K562 (cell line): ENCODE results near the gene GPRIN1. TPM values are rescaled to one million over a fixed set of nuclear protein-coding genes. Genes with fewer than 3 reads are reported as not detected.

ENCODE experiments used
- ARID1B ChIP-seq: fragments of 450-650 bp; IDR thresholded peaks from 2 replicates; pipeline ENCODE4 v1.6.1; 2016; ENCODE audit warnings: antibody characterized with exemption, mild to moderate bottlenecking, inconsistent platforms
- CTBP1 ChIP-seq: fragments of 450-650 bp; IDR thresholded peaks from 2 replicates; pipeline ENCODE4 v1.6.1; 2016; ENCODE audit warnings: borderline replicate concordance
- GABPB1 ChIP-seq: sonication (generic); formaldehyde crosslinking; IDR thresholded peaks from 2 replicates; pipeline ENCODE4 v1.8.0; 2022; ENCODE audit warnings: mild to moderate bottlenecking, missing genetic modification reagents
- HCFC1 ChIP-seq: IDR thresholded peaks from 2 replicates; pipeline ENCODE4 v1.6.1; 2012; ENCODE audit warnings: low read depth, low read length, improper control_type of control experiment
- HIVEP1 ChIP-seq: fragments of 250-450 bp; sonication (Bioruptor Pico); IDR thresholded peaks from 2 replicates; pipeline ENCODE4 v1.4.0; 2020; ENCODE audit warnings: mild to moderate bottlenecking
- JUND ChIP-seq, 2 experiments: IDR thresholded peaks; 2 replicates in 1 of 2; 3 replicates in 1 of 2; pipeline ENCODE4 v1.6.1; 2011; ENCODE audit warnings: borderline replicate concordance in 2 of 2, low read depth in 2 of 2, low read length in 2 of 2, improper control_type of control experiment in 1 of 2, missing biosample characterization in 1 of 2, missing genetic modification characterization in 1 of 2, missing genetic modification reagents in 1 of 2
- KLF6 ChIP-seq: fragments of 250-450 bp; sonication (Bioruptor Pico); IDR thresholded peaks from 2 replicates; pipeline ENCODE4 v1.4.0; 2020; ENCODE audit warnings: mild to moderate bottlenecking, moderate library complexity, borderline replicate concordance
- NCOA4 ChIP-seq: fragments of 450-650 bp; IDR thresholded peaks from 2 replicates; pipeline ENCODE4 v1.6.1; 2018; ENCODE audit warnings: mild to moderate bottlenecking; ENCODE audit not compliant: partially characterized antibody
- NCOA6 ChIP-seq: fragments of 450-650 bp; IDR thresholded peaks from 2 replicates; pipeline ENCODE4 v1.6.1; 2017; ENCODE audit warnings: mild to moderate bottlenecking
- PRPF4 ChIP-seq: fragments of 200-400 bp; formaldehyde crosslinking; IDR thresholded peaks from one replicate; pipeline ENCODE4 v1.6.1; 2017; ENCODE audit warnings: low read length, low read depth, mild to moderate bottlenecking; ENCODE audit not compliant: insufficient read depth, poor library complexity, severe bottlenecking
- SETDB1 ChIP-seq: IDR thresholded peaks from one replicate; pipeline ENCODE4 v1.6.1; 2012; ENCODE audit warnings: low read length, control low read depth, inconsistent platforms
- TCF15 ChIP-seq: fragments of 250-450 bp; sonication (Bioruptor Pico); IDR thresholded peaks from 2 replicates; pipeline ENCODE4 v1.8.0; 2022; ENCODE audit warnings: moderate library complexity, mild to moderate bottlenecking, inconsistent platforms
- TRIM24 ChIP-seq, 2 experiments: fragments of 450-650 bp; IDR thresholded peaks; 2 replicates each; pipeline ENCODE4 v1.6.1; 2016
- ZNF384 ChIP-seq: IDR thresholded peaks from 2 replicates; pipeline ENCODE4 v1.6.1; 2012; ENCODE audit warnings: low read depth, low read length, improper control_type of control experiment
- ZNF778 ChIP-seq: fragments of 450-650 bp; formaldehyde crosslinking; IDR thresholded peaks from 2 replicates; pipeline ENCODE4 v1.4.0; 2020; ENCODE audit warnings: mild to moderate bottlenecking, moderate library complexity
- polyA plus RNA-seq, 8 experiments: library from polyadenylated mRNA; depleted of rRNA in 4 of 8; stranded (reverse) in 5 of 8; unstranded in 3 of 8; fragments of >200 nt; fragmentation: Nextera tagmentation in 2 of 8; fragmentation: Illumina TruSeq in 1 of 8; extraction: Ambion mirVana in 2 of 8; extraction: Trizol in 1 of 8; gene quantifications; 2 replicates each; pipeline versions ENCODE4 v1.2.1 to v1.2.3, GENCODE V29; 2011 to 2014; ENCODE audit warnings: inconsistent platforms in 1 of 8, missing spikeins in 1 of 8
- total RNA-seq, 7 experiments: library from RNA; depleted of rRNA in 6 of 7; stranded (reverse); fragments of >200 nt in 6 of 7; fragmentation: Illumina TruSeq in 2 of 7; extraction: Trizol in 2 of 7; gene quantifications; 2 replicates each; pipeline versions ENCODE4 v1.2.1 to v1.2.3, GENCODE V29; 2011 to 2021; ENCODE audit warnings: low replicate concordance in 1 of 7
- TF ChIP-seq, protein P1 (sequence below), 3 experiments: fragments of 200-800 bp in 1 of 3; fragments of 250-450 bp in 1 of 3; fragments of 450-650 bp in 1 of 3; sonication (Bioruptor Pico) in 1 of 3; sonication (Bioruptor generic) in 1 of 3; formaldehyde crosslinking in 1 of 3; IDR thresholded peaks; 2 replicates each; pipeline versions ENCODE4 v1.6.1 to v1.8.0; 2016 to 2022; ENCODE audit warnings: mild to moderate bottlenecking in 2 of 3, missing genetic modification characterization in 2 of 3, missing compliant biosample characterization in 1 of 3, moderate library complexity in 1 of 3
- TF ChIP-seq, protein P2 (sequence below), 2 experiments: fragments of 450-650 bp; conservative IDR thresholded peaks; 2 replicates each; pipeline ENCODE4 v1.6.1; 2017; ENCODE audit warnings: mild to moderate bottlenecking in 2 of 2, moderate library complexity in 2 of 2
- TF ChIP-seq, protein P3 (sequence below): fragments of 450-650 bp; formaldehyde crosslinking; IDR thresholded peaks from 2 replicates; pipeline ENCODE4 v1.4.0; 2020; ENCODE audit warnings: mild to moderate bottlenecking, moderate library complexity

Gene GPRIN1
- total and polyA plus RNA-seq, 9 of the 15 experiments (the other 6 are each of a cell fraction or from before 2014, with no cell fraction given), result 0.15 to 11.6 (median 4.4) TPM

DNA sequence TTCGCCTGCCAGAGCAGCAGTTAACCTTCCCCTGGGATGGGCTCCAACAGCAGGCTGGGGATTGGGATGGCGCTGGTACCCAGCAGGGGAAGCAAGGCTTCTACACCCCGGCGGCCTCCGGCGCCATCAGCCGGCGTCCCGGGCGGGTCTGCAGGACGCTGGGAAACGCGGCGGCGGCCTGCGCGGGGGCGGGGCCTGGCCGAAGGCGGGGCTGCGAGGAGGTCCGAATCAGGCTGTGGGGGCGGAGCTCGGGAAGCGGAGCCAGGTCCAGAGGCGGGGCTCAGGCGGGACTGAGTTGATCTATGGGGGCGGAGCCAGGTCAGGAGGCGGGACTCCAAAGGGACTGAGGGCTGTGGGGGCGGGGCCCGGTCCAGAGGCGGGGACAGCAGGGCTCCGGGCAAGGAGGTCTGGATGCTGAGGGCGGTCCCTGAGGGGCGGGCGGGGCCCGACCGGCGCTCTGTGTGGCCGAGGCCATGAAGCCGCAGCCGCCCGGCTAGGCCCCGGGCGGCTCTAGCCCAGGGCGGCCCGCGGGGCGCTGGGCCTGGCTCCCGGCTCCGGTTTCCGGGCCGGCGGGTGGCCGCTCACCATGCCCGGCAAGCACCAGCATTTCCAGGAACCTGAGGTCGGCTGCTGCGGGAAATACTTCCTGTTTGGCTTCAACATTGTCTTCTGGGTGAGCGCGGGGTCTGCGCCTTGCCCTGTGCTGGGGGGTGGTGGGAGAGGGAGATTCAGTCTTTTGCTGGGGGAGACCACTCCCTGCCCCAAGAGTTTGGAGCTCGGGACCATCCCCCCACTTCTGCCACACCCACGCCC is 37.3 kb upstream of the GPRIN1 start, which contains the start of gene TSPAN17 (continued):
- TF ChIP-seq, protein P1, sequence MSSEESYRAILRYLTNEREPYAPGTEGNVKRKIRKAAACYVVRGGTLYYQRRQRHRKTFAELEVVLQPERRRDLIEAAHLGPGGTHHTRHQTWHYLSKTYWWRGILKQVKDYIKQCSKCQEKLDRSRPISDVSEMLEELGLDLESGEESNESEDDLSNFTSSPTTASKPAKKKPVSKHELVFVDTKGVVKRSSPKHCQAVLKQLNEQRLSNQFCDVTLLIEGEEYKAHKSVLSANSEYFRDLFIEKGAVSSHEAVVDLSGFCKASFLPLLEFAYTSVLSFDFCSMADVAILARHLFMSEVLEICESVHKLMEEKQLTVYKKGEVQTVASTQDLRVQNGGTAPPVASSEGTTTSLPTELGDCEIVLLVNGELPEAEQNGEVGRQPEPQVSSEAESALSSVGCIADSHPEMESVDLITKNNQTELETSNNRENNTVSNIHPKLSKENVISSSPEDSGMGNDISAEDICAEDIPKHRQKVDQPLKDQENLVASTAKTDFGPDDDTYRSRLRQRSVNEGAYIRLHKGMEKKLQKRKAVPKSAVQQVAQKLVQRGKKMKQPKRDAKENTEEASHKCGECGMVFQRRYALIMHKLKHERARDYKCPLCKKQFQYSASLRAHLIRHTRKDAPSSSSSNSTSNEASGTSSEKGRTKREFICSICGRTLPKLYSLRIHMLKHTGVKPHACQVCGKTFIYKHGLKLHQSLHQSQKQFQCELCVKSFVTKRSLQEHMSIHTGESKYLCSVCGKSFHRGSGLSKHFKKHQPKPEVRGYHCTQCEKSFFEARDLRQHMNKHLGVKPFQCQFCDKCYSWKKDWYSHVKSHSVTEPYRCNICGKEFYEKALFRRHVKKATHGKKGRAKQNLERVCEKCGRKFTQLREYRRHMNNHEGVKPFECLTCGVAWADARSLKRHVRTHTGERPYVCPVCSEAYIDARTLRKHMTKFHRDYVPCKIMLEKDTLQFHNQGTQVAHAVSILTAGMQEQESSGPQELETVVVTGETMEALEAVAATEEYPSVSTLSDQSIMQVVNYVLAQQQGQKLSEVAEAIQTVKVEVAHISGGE (CRISPR knock-in tag; IDR thresholded peaks at IDR 0.05), result no peak
- TF ChIP-seq PRPF4, result no peak
- TF ChIP-seq, protein P2, sequence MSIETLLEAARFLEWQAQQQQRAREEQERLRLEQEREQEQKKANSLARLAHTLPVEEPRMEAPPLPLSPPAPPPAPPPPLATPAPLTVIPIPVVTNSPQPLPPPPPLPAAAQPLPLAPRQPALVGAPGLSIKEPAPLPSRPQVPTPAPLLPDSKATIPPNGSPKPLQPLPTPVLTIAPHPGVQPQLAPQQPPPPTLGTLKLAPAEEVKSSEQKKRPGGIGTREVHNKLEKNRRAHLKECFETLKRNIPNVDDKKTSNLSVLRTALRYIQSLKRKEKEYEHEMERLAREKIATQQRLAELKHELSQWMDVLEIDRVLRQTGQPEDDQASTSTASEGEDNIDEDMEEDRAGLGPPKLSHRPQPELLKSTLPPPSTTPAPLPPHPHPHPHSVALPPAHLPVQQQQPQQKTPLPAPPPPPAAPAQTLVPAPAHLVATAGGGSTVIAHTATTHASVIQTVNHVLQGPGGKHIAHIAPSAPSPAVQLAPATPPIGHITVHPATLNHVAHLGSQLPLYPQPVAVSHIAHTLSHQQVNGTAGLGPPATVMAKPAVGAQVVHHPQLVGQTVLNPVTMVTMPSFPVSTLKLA (conservative IDR thresholded peaks at IDR 0.05), result peak in 1 of 2 experiments; percentile 51; a peak in 1 of 4 replicates
- TF ChIP-seq HCFC1, result peak; percentile 55
- no peak for TF ChIP-seq ZNF384
- TF ChIP-seq JUND (IDR thresholded peaks at IDR 0.05; ENCODE audit: borderline replicate concordance, low read depth, low read length), result peak; percentile 27; the same call in 1 of the 2 replicates
- TF ChIP-seq JUND (tag; IDR thresholded peaks at IDR 0.05; ENCODE audit: borderline replicate concordance, low read depth, low read length), result no peak
- no peak for TF ChIP-seq NCOA4
- TF ChIP-seq, protein P3, sequence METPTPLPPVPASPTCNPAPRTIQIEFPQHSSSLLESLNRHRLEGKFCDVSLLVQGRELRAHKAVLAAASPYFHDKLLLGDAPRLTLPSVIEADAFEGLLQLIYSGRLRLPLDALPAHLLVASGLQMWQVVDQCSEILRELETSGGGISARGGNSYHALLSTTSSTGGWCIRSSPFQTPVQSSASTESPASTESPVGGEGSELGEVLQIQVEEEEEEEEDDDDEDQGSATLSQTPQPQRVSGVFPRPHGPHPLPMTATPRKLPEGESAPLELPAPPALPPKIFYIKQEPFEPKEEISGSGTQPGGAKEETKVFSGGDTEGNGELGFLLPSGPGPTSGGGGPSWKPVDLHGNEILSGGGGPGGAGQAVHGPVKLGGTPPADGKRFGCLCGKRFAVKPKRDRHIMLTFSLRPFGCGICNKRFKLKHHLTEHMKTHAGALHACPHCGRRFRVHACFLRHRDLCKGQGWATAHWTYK, result peak; percentile 64; the same call in 1 of the 2 replicates
- no peak for TF ChIP-seq ARID1B
- TF ChIP-seq TRIM24 (IDR thresholded peaks at IDR 0.05), result no peak
- no peak for TF ChIP-seq TCF15 (CRISPR knock-in tag)
- no peak for TF ChIP-seq NCOA6
- TF ChIP-seq SETDB1, result no peak
- TF ChIP-seq KLF6, result no peak
- TF ChIP-seq HIVEP1 (CRISPR knock-in tag), result 0 out of 2 replicates have a peak, but pooled peaks have one; percentile 37
- TF ChIP-seq ZNF778 (CRISPR knock-in tag), result no peak
- peak; percentile 26; the same call in 1 of the 2 replicates for TF ChIP-seq GABPB1
- TF ChIP-seq CTBP1, result peak; percentile 86
